Right cardiac atrium (tissue), 5 donors: ENCODE results near the gene TES. TPM values are rescaled to one million over a fixed set of nuclear protein-coding genes. Genes with fewer than 3 reads are reported as not detected.

Experiments used
- polyA plus RNA-seq: library from polyadenylated mRNA; stranded (reverse); fragments of 200-250 nt; gene quantifications from one replicate; pipeline ENCODE4 v1.2.3, GENCODE V29; 2013
- total RNA-seq, 4 donors: library from RNA; stranded (reverse); fragmentation: NEBNext Ultra II Directional; extraction: Animal tissue kit (Norgen Biotek cat#: 25700); gene quantifications; one replicate each; pipeline ENCODE4 v1.2.1, GENCODE V29; 2021
- donor health status: healthy with polysubstance abuse.
- donor health status: DM: no; HTN: yes; CAD: no.
- donor health status: DM: no; HTN: no; CAD: no.
- donor health status: DM: no; HTN: yes; CAD: no; lungs with severe emphysema.
- donor health status: DM: yes; HTN: yes; CAD: no.

Gene TES
- total and polyA plus RNA-seq, 5 donors = 13.9 to 21.2 (median 17.4) TPM

Other genes with a start within 250 kb of the TES start
- gene TFEC, start 179.8 kb upstream of the TES start, total RNA-seq = 1 to 10 TPM; 2.0 to 4.3 (median 3.0) TPM
- 0.41 TPM for gene TFEC, start 179.8 kb upstream of the TES start, polyA plus RNA-seq